Calu3 (cell line): ENCODE data around the gene CACNA1F. TPM values are rescaled to one million over a fixed set of nuclear protein-coding genes. Genes with fewer than 3 reads are reported as not detected.

Experiments
- BruUV-seq: library from RNA; stranded (reverse); fragments of 400-500 nt; replicated peaks from 2 replicates; lab custom pipeline; 2021; lab: Mats Ljungman, UMichigan
- CTCF ChIA-PET: fragments of 300-600 bp; sonication (Branson Sonifier 250); formaldehyde crosslinking; loops from one replicate; lab custom pipeline; 2022; ENCODE audit warnings: antibody characterized with exemption; lab: Charles Lee
- DNase-seq: peaks from one replicate; pipeline ENCODE4 v3.0.0; 2022
- H3K27ac Mint-ChIP-seq: one replicate; pipeline ENCODE4 v1.8.0; 2022; ENCODE audit warnings: mixed read lengths; ENCODE audit not compliant: unreplicated experiment
- H3K27me3 Mint-ChIP-seq: one replicate; pipeline ENCODE4 v1.8.0; 2022; ENCODE audit warnings: mixed read lengths; ENCODE audit not compliant: unreplicated experiment
- H3K36me3 Mint-ChIP-seq: one replicate; pipeline ENCODE4 v1.8.0; 2022; ENCODE audit warnings: mild to moderate bottlenecking, moderate library complexity, mixed read lengths; ENCODE audit not compliant: insufficient read depth, unreplicated experiment
- H3K4me1 Mint-ChIP-seq: one replicate; pipeline ENCODE4 v1.8.0; 2022; ENCODE audit warnings: mild to moderate bottlenecking, low read depth, mixed read lengths; ENCODE audit not compliant: unreplicated experiment
- H3K4me3 Mint-ChIP-seq: one replicate; pipeline ENCODE4 v1.8.0; 2022; ENCODE audit warnings: mild to moderate bottlenecking, low read depth, moderate library complexity, mixed read lengths; ENCODE audit not compliant: unreplicated experiment
- H3K9me3 Mint-ChIP-seq: one replicate; pipeline ENCODE4 v1.8.0; 2022; ENCODE audit warnings: low read depth, mixed read lengths; ENCODE audit not compliant: unreplicated experiment
- CTCF ChIP-seq: fragments of 200-600 bp; IDR thresholded peaks from one replicate; pipeline ENCODE4 v1.8.0; 2022; ENCODE audit warnings: antibody characterized with exemption; ENCODE audit not compliant: unreplicated experiment
- intact Hi-C: fragments of 100-400 bp; cut with micrococcal nuclease; formaldehyde crosslinking; loops from one replicate; pipeline ENCODE4 v1.10.0; 2022; ENCODE audit not compliant: unreplicated experiment
- total RNA-seq: library from RNA; stranded (reverse); gene quantifications from 2 replicates; pipeline ENCODE4 v1.2.3, GENCODE V29; 2022

The CACNA1F gene
- total RNA-seq, 1 experiment from 2014 or later, result not detected

DNA sequence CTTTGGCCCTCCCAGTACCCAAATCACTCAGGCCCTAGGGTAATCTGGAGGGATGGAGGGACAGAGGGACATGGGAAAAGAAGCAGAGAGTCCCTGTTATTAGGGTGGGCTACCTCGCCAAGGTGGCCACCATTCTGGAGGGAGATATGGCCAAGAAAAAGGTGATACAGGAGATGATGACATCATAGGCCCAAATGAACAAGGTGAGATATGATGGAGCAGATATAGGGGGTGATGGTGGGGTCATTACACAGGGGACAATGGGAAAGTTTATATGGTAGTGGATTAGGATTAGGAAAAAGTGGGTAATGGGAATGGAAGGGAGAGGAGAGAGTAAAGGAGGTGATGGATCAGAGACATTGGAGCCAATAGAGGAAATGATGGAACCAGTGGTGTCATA is 20.3 kb downstream of the CACNA1F start:
- Mint-ChIP-seq H3K27me3 (peaks cover 53% of the 10 kb centered on the region), H3K9me3 (no peaks in the 10 kb centered on the region)

GRCh38 chrX:49212209-49212608 is 20.9 kb downstream of the CACNA1F start:
- BruUV-seq, result no TSS peak
- Mint-ChIP-seq H3K9me3 (no peaks in the 10 kb centered on the region), H3K4me1 (no peaks in the 10 kb centered on the region), H3K36me3 (no peaks in the 10 kb centered on the region), H3K4me3 (no peak overlapping the region), H3K27ac (no peak overlapping the region), H3K27me3 (peaks cover 53% of the 10 kb centered on the region)
- intact Hi-C loops, result no loop called here
- CTCF ChIA-PET, result no interaction called here
- no peak for TF ChIP-seq CTCF
- DNase-seq, result no peak

More for the DNA sequence above, 20.3 kb downstream of the CACNA1F start:
- CTCF ChIA-PET, result no interaction called here
- no peak for DNase-seq
- H3K36me3 Mint-ChIP-seq, result peaks cover 3% of the 10 kb centered on the region
- H3K4me3 Mint-ChIP-seq, result no peak overlapping the region
- H3K27ac Mint-ChIP-seq, result no peak overlapping the region
- no peak for TF ChIP-seq CTCF
- no TSS peak for BruUV-seq
- intact Hi-C loops, result no loop called here
- H3K4me1 Mint-ChIP-seq, result no peaks in the 10 kb centered on the region

- DNase-seq, result no peak
- no peak for TF ChIP-seq CTCF
- Mint-ChIP-seq H3K4me1 (no peaks in the 10 kb centered on the region), H3K9me3 (no peaks in the 10 kb centered on the region), H3K27me3 (peaks cover 44% of the 10 kb centered on the region), H3K27ac (no peak overlapping the region), H3K4me3 (no peak overlapping the region), H3K36me3 (no peaks in the 10 kb centered on the region)
- intact Hi-C loops, result no loop called here
- CTCF ChIA-PET, result no interaction called here
- no TSS peak for BruUV-seq
These were observed 22.1 kb downstream of the CACNA1F start for GRCh38 chrX:49211074-49211473.

DNA sequence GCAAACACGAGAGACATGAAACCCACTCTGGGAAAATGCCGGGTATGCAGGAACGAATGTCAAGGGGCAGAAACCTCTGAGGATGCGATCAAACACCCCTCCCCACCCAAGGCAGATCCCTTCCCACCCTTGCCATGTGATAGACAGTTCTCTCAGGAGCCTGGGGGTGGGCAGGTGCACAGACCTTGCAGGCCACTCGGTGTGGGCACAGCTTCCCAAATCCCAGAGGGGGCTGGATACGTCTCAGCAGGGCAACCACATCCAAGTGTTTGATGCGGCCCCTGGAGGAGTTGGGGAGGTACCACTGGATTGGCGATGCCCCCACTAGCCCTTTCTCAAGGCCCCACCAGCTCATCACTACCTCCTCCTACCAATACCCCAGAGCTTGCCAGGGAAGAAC is 22.7 kb downstream of the CACNA1F start:
- no peak for TF ChIP-seq CTCF

More for the DNA sequence above, 22.7 kb downstream of the CACNA1F start:
- H3K36me3 Mint-ChIP-seq, result no peaks in the 10 kb centered on the region
- intact Hi-C loops, result no loop called here
- H3K9me3 Mint-ChIP-seq, result no peaks in the 10 kb centered on the region
- no peak for DNase-seq
- H3K27me3 Mint-ChIP-seq, result peaks cover 38% of the 10 kb centered on the region
- CTCF ChIA-PET, result no interaction called here
- no peak overlapping the region for H3K27ac Mint-ChIP-seq
- no peaks in the 10 kb centered on the region for H3K4me1 Mint-ChIP-seq
- no peak overlapping the region for H3K4me3 Mint-ChIP-seq
- no TSS peak for BruUV-seq
